KMS-11 (cell line): ENCODE measurements around the gene MISP.

ENCODE experiments used
- H2AFZ ChIP-seq: fragments of 200-600 bp; sonication (generic); 2 replicates; pipeline ENCODE4 v1.6.1; 2016; ENCODE audit warnings: antibody characterized with exemption, mixed run types, low read depth
- H3K27ac ChIP-seq: fragments of 200-600 bp; sonication (generic); 2 replicates; pipeline ENCODE4 v1.6.1; 2016; ENCODE audit warnings: mild to moderate bottlenecking, mixed run types
- H3K27me3 ChIP-seq: fragments of 200-600 bp; sonication (generic); 2 replicates; pipeline ENCODE4 v1.6.1; 2017; ENCODE audit warnings: mild to moderate bottlenecking, low read depth, mixed run types, moderate library complexity; ENCODE audit not compliant: insufficient read depth
- H3K36me3 ChIP-seq: fragments of 200-600 bp; sonication (generic); 2 replicates; pipeline ENCODE4 v1.6.1; 2017; ENCODE audit warnings: mild to moderate bottlenecking, mixed run types; ENCODE audit not compliant: insufficient read depth
- H3K4me1 ChIP-seq: fragments of 200-600 bp; sonication (generic); 2 replicates; pipeline ENCODE4 v1.6.1; 2016; ENCODE audit warnings: mild to moderate bottlenecking, low read depth, mixed run types; ENCODE audit not compliant: poor library complexity, severe bottlenecking
- H3K4me2 ChIP-seq: fragments of 200-600 bp; sonication (generic); 2 replicates; pipeline ENCODE4 v1.7.0; 2016; ENCODE audit warnings: mild to moderate bottlenecking, mixed run types
- H3K4me3 ChIP-seq: fragments of 200-600 bp; sonication (generic); IDR thresholded peaks from 2 replicates; pipeline ENCODE4 v1.6.1; 2017; ENCODE audit warnings: low read depth, low read length, mixed read lengths; ENCODE audit not compliant: insufficient read depth
- H3K79me2 ChIP-seq: fragments of 200-600 bp; sonication (generic); 2 replicates; pipeline ENCODE4 v1.6.1; 2016; ENCODE audit warnings: low read depth, mixed run types; ENCODE audit not compliant: insufficient read depth
- H3K9ac ChIP-seq: fragments of 200-600 bp; sonication (generic); 2 replicates; pipeline ENCODE4 v1.6.1; 2016; ENCODE audit warnings: mild to moderate bottlenecking, mixed run types
- H4K20me1 ChIP-seq: fragments of 200-600 bp; sonication (generic); 2 replicates; pipeline ENCODE4 v1.6.1; 2016; ENCODE audit warnings: mild to moderate bottlenecking, mixed run types; ENCODE audit not compliant: insufficient read depth
- CTCF ChIP-seq: fragments of 200-600 bp; sonication (generic); conservative IDR thresholded peaks from 2 replicates; pipeline ENCODE4 v1.6.1; 2017; ENCODE audit warnings: low read depth, mild to moderate bottlenecking, antibody characterized with exemption, low read length, moderate library complexity, mixed read lengths

The MISP gene

GRCh38 chr19:764301-764700 is 13.4 kb downstream of the MISP start:
- no peak overlapping the region for H2AFZ ChIP-seq

GRCh38 chr19:765179-765738 is 14.3 kb downstream of the MISP start:
- no peak overlapping the region for H2AFZ ChIP-seq
- no peak overlapping the region for H3K27ac ChIP-seq
- no peaks in the 10 kb centered on the region for H4K20me1 ChIP-seq
- no peaks in the 10 kb centered on the region for H3K79me2 ChIP-seq
- H3K27me3 ChIP-seq = peaks cover 49% of the 10 kb centered on the region
- H3K36me3 ChIP-seq = no peaks in the 10 kb centered on the region
- H3K9ac ChIP-seq = no peak overlapping the region
- H3K4me2 ChIP-seq = no peak overlapping the region
- peaks cover 1% of the 10 kb centered on the region for H3K4me1 ChIP-seq
- no peak for TF ChIP-seq CTCF
- H3K4me3 ChIP-seq = no peak overlapping the region

More at GRCh38 chr19:764301-764700, 13.4 kb downstream of the MISP start:
- no peak for TF ChIP-seq CTCF
- Histone ChIP-seq H3K4me2 (no peak overlapping the region), H3K27ac (no peak overlapping the region), H3K4me1 (no peaks in the 10 kb centered on the region), H4K20me1 (no peaks in the 10 kb centered on the region), H3K79me2 (no peaks in the 10 kb centered on the region), H3K9ac (no peak overlapping the region), H3K4me3 (no peak overlapping the region), H3K36me3 (no peaks in the 10 kb centered on the region), H3K27me3 (peaks cover 58% of the 10 kb centered on the region)

- peaks cover 10% of the 10 kb centered on the region for H3K4me1 ChIP-seq
- no peaks in the 10 kb centered on the region for H3K36me3 ChIP-seq
- no peak overlapping the region for H3K9ac ChIP-seq
- no peaks in the 10 kb centered on the region for H3K79me2 ChIP-seq
- no peak overlapping the region for H3K4me2 ChIP-seq
- peaks cover 37% of the 10 kb centered on the region for H3K27me3 ChIP-seq
- no peak for TF ChIP-seq CTCF
- H3K4me3 ChIP-seq = no peak overlapping the region
- no peaks in the 10 kb centered on the region for H4K20me1 ChIP-seq
- no peak overlapping the region for H2AFZ ChIP-seq
- no peak overlapping the region for H3K27ac ChIP-seq
These were observed 17.5 kb downstream of the MISP start for GRCh38 chr19:768424-768823.

DNA sequence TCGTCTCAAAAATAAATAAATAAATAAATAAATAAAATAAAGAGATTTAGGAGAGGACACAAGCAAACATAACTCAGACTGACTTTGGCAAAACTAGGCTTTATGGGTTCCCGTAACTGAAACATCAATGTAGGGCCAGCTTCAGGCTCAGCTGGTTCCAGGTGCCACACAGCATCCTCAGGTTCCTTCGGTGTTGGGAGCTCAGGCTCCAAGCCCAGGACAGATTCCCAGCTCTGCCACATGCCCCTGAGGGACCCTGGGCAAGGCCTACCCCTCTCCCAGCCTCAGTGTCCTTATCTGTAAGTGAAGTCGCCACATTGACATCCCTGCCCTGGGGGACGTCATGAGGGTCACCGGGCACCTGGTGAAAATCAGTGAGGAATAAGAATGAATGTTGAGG is 18.7 kb downstream of the MISP start:
- Histone ChIP-seq H3K79me2 (no peaks in the 10 kb centered on the region), H2AFZ (no peak overlapping the region), H3K27me3 (peaks cover 33% of the 10 kb centered on the region), H3K27ac (no peak overlapping the region), H3K4me2 (no peak overlapping the region), H4K20me1 (no peaks in the 10 kb centered on the region), H3K36me3 (no peaks in the 10 kb centered on the region), H3K4me3 (no peak overlapping the region), H3K9ac (no peak overlapping the region), H3K4me1 (peaks cover 10% of the 10 kb centered on the region)
- TF ChIP-seq CTCF = no peak
